Neuronal stem cell (in vitro differentiated cells): ENCODE data around the gene OR2D2.
"Not testable (repeated sequence)": the region's sequence is repeated elsewhere in the genome, so short reads cannot be mapped to it uniquely, and the experiment has no call there.

Source experiments
- DNase-seq: peaks from one replicate; pipeline ENCODE4 v3.0.0-alpha.2; 2013; ENCODE audit warnings: low spot score
- H2AFZ ChIP-seq: one replicate; pipeline ENCODE4 v1.6.1; 2013; ENCODE audit warnings: mild to moderate bottlenecking, low read length, inconsistent platforms
- H2AK5ac ChIP-seq: 2 replicates; pipeline ENCODE4 v1.6.1; 2013; ENCODE audit warnings: low read depth, mild to moderate bottlenecking, inconsistent platforms, low read length, moderate library complexity, mixed read lengths
- H2BK120ac ChIP-seq: 2 replicates; pipeline ENCODE4 v1.6.1; 2013; ENCODE audit warnings: low read depth, mild to moderate bottlenecking, inconsistent platforms, low read length, moderate library complexity, mixed read lengths
- H2BK12ac ChIP-seq: one replicate; pipeline ENCODE4 v1.6.1; 2013; ENCODE audit warnings: low read length, inconsistent platforms
- H2BK15ac ChIP-seq: 2 replicates; pipeline ENCODE4 v1.6.1; 2013; ENCODE audit warnings: mild to moderate bottlenecking, low read length, inconsistent platforms, mixed read lengths
- H2BK5ac ChIP-seq: one replicate; pipeline ENCODE4 v1.6.1; 2013; ENCODE audit warnings: inconsistent platforms, mild to moderate bottlenecking, low read length, moderate library complexity
- H3K14ac ChIP-seq: one replicate; pipeline ENCODE4 v1.6.1; 2013; ENCODE audit warnings: low read length, inconsistent platforms
- H3K18ac ChIP-seq: 2 replicates; pipeline ENCODE4 v1.6.1; 2013; ENCODE audit warnings: low read length, inconsistent platforms
- H3K23ac ChIP-seq: 2 replicates; pipeline ENCODE4 v1.6.1; 2013; ENCODE audit warnings: low read depth, mild to moderate bottlenecking, mixed read lengths, low read length, inconsistent platforms; ENCODE audit not compliant: poor library complexity
- H3K27ac ChIP-seq: replicated peaks from 3 replicates; pipeline ENCODE4 v1.5.1; 2013; ENCODE audit warnings: low read length, inconsistent platforms
- H3K27me3 ChIP-seq, 3 experiments: 2 replicates each; pipeline ENCODE4 v1.6.1; 2013; ENCODE audit warnings: low read length in 3 of 3, mild to moderate bottlenecking in 2 of 3, inconsistent platforms in 1 of 3, low read depth in 1 of 3, mixed read lengths in 1 of 3, moderate library complexity in 1 of 3; ENCODE audit not compliant: control insufficient read depth in 3 of 3, insufficient read depth in 3 of 3
- H3K36me3 ChIP-seq, 2 donors: replicated peaks in 1 of 2; 2 replicates each; pipeline ENCODE4 v1.6.1; 2013; ENCODE audit warnings: low read length in 2 of 2; ENCODE audit not compliant: control insufficient read depth in 2 of 2, insufficient read depth in 2 of 2
- H3K4ac ChIP-seq: 2 replicates; pipeline ENCODE4 v1.6.1; 2013; ENCODE audit warnings: inconsistent platforms, mild to moderate bottlenecking, low read length, moderate library complexity
- H3K4me1 ChIP-seq, 2 donors: 1 replicate in 1 of 2; 2 replicates in 1 of 2; pipeline ENCODE4 v1.6.1; 2013; ENCODE audit warnings: low read length in 2 of 2, low read depth in 1 of 2; ENCODE audit not compliant: control insufficient read depth in 2 of 2, insufficient read depth in 1 of 2
- H3K4me2 ChIP-seq: one replicate; pipeline ENCODE4 v1.6.1; 2013; ENCODE audit warnings: mild to moderate bottlenecking, low read length, inconsistent platforms; ENCODE audit not compliant: insufficient read depth, poor library complexity, severe bottlenecking
- H3K4me3 ChIP-seq, 2 donors: 2 replicates each; pipeline ENCODE4 v1.5.1; 2013; ENCODE audit warnings: low read length in 2 of 2, mild to moderate bottlenecking in 2 of 2, inconsistent platforms in 1 of 2, moderate library complexity in 1 of 2
- H3K79me1 ChIP-seq: one replicate; pipeline ENCODE4 v1.6.1; 2013; ENCODE audit warnings: low read depth, mild to moderate bottlenecking, inconsistent platforms, low read length, moderate library complexity
- H3K9ac ChIP-seq: one replicate; pipeline ENCODE4 v1.6.1; 2013; ENCODE audit warnings: mild to moderate bottlenecking, low read depth, low read length, inconsistent platforms; ENCODE audit not compliant: poor library complexity
- H3K9me3 ChIP-seq, 2 donors: replicated peaks in 1 of 2; 2 replicates each; pipeline versions ENCODE3 to v1.6.1; 2013; ENCODE audit warnings: low read length in 2 of 2, mild to moderate bottlenecking in 2 of 2, inconsistent platforms in 1 of 2, low read depth in 1 of 2, mixed read lengths in 1 of 2, moderate library complexity in 1 of 2; ENCODE audit not compliant: control insufficient read depth in 2 of 2, insufficient read depth in 1 of 2
- H4K8ac ChIP-seq: one replicate; pipeline ENCODE4 v1.6.1; 2013; ENCODE audit warnings: low read depth, mild to moderate bottlenecking, inconsistent platforms, low read length, moderate library complexity
- H4K91ac ChIP-seq: one replicate; pipeline ENCODE4 v1.6.1; 2013; ENCODE audit warnings: low read length, low read depth, mild to moderate bottlenecking, inconsistent platforms; ENCODE audit not compliant: poor library complexity
- WGBS, 2 donors: extraction: QIAGEN DNeasy Blood & Tissue Kit; methylation state at CpG; one replicate each; pipeline ENCODE4 v1.1.7; 2013; ENCODE audit warnings: missing lambda C conversion rate in 2 of 2, mixed read lengths in 1 of 2; ENCODE audit not compliant: insufficient read length in 2 of 2, insufficient replicate concordance in 1 of 2; ENCODE audit errors: extremely low coverage in 2 of 2; 5-methylcytosine and 5-hydroxymethylcytosine counted together

The OR2D2 gene

GRCh38 chr11:6862961-6863360 lies 29.3 kb downstream of the OR2D2 start, which contains the start of gene OR10A2:
Gene OR10A2, plus strand, starts transcription at chr11:6863057. Its CDS starts 6,698 bp downstream, at chr11:6869755.
- DNase-seq: no peak
- H3K4me2 ChIP-seq: no peak within 1 kb of the TSS
- H3K4me1 ChIP-seq: no peaks in the 10 kb centered on the region
- no peaks in the 10 kb centered on the region for H3K36me3 ChIP-seq
- no peak within 1 kb of the TSS for H4K91ac ChIP-seq
- no peak within 1 kb of the TSS for H3K18ac ChIP-seq
- no peaks in the 10 kb centered on the region for H3K27me3 ChIP-seq
- no peak within 1 kb of the TSS for H4K8ac ChIP-seq
- H2BK12ac ChIP-seq: no peak within 1 kb of the TSS
- no peak within 1 kb of the TSS for H2BK120ac ChIP-seq
- H3K79me1 ChIP-seq: no peaks in the 10 kb centered on the region
- H3K27ac ChIP-seq: no peak within 1 kb of the TSS
- no peak within 1 kb of the TSS for H3K23ac ChIP-seq
- no peak within 1 kb of the TSS for H3K14ac ChIP-seq
- no peak within 1 kb of the TSS for H3K4me3 ChIP-seq
- no peak within 1 kb of the TSS for H2BK15ac ChIP-seq
- no peaks in the 10 kb centered on the region for H3K9me3 ChIP-seq
- no peak within 1 kb of the TSS for H3K4ac ChIP-seq
- H2AK5ac ChIP-seq: no peak within 1 kb of the TSS
- no peak within 1 kb of the TSS for H2AFZ ChIP-seq
- H2BK5ac ChIP-seq: no peak within 1 kb of the TSS
- H3K9ac ChIP-seq: no peak within 1 kb of the TSS
- WGBS, 2 donors: no CpG with 5 or more reads among the region's 1 CpG

GRCh38 chr11:6856871-6857270 lies 35.4 kb downstream of the OR2D2 start:
- Histone ChIP-seq H3K27me3 (no peaks in the 10 kb centered on the region), H3K9ac (no peak overlapping the region), H3K18ac (no peak overlapping the region), H2BK5ac (no peak overlapping the region), H3K14ac (no peak overlapping the region), H4K8ac (no peak overlapping the region), H2BK120ac (no peak overlapping the region), H2BK12ac (no peak overlapping the region), H3K4me3 (no peak overlapping the region), H2BK15ac (no peak overlapping the region), H3K4ac (no peak overlapping the region), H2AFZ (no peak overlapping the region), H3K79me1 (no peaks in the 10 kb centered on the region), H3K27ac (peak overlapping the region; percentile 30), H3K36me3 (no peaks in the 10 kb centered on the region), H3K23ac (no peak overlapping the region), H4K91ac (no peak overlapping the region), H2AK5ac (no peak overlapping the region), H3K4me2 (no peak overlapping the region), H3K4me1 (peaks cover 0 to 7% of the 10 kb centered on the region in 2 donors), H3K9me3 (no peaks in the 10 kb centered on the region)
- WGBS, 2 donors: no CpG with 5 or more reads among the region's 3 CpGs
- DNase-seq: no peak

DNA sequence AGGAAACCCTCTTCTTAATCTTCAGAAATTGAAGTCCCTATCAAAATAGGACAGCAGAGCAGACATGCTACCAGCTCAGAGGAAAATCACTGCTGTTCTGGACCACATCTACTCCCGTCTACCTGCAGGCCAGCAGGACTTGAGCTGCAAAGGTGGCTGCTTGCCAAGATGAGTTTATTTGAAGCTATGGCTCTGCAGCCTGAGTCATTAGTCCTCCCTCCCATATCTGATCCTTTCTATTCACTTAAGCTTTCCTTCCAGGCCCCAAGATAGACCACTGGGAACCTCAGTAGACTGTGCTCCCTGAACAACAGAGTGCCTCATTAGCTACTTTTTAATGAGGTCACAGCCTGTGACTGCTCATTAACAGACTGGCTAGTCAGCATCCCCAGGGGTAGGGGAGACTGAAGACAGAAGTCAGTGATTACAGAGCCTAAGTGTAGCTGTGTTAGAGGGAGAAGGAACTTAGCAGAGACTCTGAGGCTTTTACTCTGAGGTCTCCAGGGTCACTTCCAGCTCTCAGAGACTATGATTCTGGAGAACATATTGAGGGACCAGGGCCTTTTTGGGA lies 36.2 kb downstream of the OR2D2 start:
- Histone ChIP-seq H3K4me1 (peaks cover 0 to 7% of the 10 kb centered on the region in 2 donors), H3K4me3 (no peak overlapping the region), H3K27me3 (no peaks in the 10 kb centered on the region), H2BK12ac (no peak overlapping the region), H3K79me1 (no peaks in the 10 kb centered on the region), H3K9me3 (no peaks in the 10 kb centered on the region), H3K9ac (no peak overlapping the region), H2BK120ac (no peak overlapping the region), H4K91ac (no peak overlapping the region), H3K27ac (peak overlapping the region; percentile 73), H3K23ac (no peak overlapping the region), H3K14ac (no peak overlapping the region), H2AK5ac (no peak overlapping the region), H2AFZ (no peak overlapping the region), H3K36me3 (no peaks in the 10 kb centered on the region), H2BK15ac (no peak overlapping the region), H3K18ac (no peak overlapping the region), H3K4ac (no peak overlapping the region), H3K4me2 (no peak overlapping the region), H4K8ac (no peak overlapping the region), H2BK5ac (no peak overlapping the region)
- WGBS, 2 donors: no CpG with 5 or more reads among the region's 1 CpG
- peak; percentile 59 for DNase-seq

DNA sequence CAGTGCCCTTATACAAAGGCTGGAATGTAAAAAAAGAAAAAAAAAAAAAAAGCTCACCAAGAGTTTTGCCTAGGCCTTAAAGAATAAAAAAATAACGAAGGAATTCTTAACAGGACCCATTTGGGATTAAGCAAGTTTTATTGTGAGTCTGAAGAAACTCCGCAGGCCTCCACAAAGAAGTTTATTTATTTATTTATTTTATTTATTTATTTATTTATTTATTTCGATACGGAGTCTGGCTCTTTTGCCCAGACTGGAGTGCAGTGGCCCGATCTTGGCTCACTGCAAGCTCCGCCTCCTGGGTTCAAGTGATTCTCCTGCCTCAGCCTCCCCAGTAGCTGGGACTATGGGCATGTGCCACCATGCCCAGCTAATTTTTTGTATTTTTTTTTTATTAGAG lies 37.5 kb downstream of the OR2D2 start:
- H3K9ac ChIP-seq, H3K4me1 ChIP-seq, H2BK12ac ChIP-seq, H3K4ac ChIP-seq, H3K27me3 ChIP-seq, H2BK15ac ChIP-seq, H4K91ac ChIP-seq, H4K8ac ChIP-seq, H3K14ac ChIP-seq, H2BK5ac ChIP-seq, H2BK120ac ChIP-seq, H3K27ac ChIP-seq, H3K23ac ChIP-seq, H3K9me3 ChIP-seq, H2AK5ac ChIP-seq, H3K18ac ChIP-seq, H3K36me3 ChIP-seq, H3K4me3 ChIP-seq, H3K4me2 ChIP-seq, H3K79me1 ChIP-seq, DNase-seq, H2AFZ ChIP-seq: not testable (repeated sequence)
- WGBS, 2 donors: no CpG with 5 or more reads among the region's 6 CpGs
